GM06990 (cell line): Measurements from ENCODE around the gene ZFR2.
A peak's percentile ranks its signal among the peaks of the same experiment; 100 is the strongest.

Experiments
- DNase-seq: peaks from one replicate; pipeline ENCODE4 v3.0.0-alpha.2; 2011; ENCODE audit not compliant: insufficient read length; ENCODE audit errors: extremely low read depth
- H3K27me3 ChIP-seq: replicated peaks from 2 replicates; pipeline ENCODE4 v1.6.0; 2011; ENCODE audit warnings: low read length; ENCODE audit not compliant: control insufficient read depth, insufficient read depth
- H3K36me3 ChIP-seq: 2 replicates; pipeline ENCODE4 v1.5.1; 2011; ENCODE audit warnings: low read length; ENCODE audit not compliant: control insufficient read depth, insufficient read depth
- H3K4me3 ChIP-seq: replicated peaks from 2 replicates; pipeline ENCODE4 v1.5.1; 2011; ENCODE audit warnings: low read depth, mild to moderate bottlenecking, control low read depth, low read length
- TF ChIP-seq, protein P1 (sequence below): IDR thresholded peaks from 2 replicates; pipeline ENCODE4 v1.5.1; 2011; ENCODE audit warnings: low read length, control low read depth, mild to moderate bottlenecking, inconsistent platforms; ENCODE audit not compliant: insufficient read depth, poor library complexity, severe bottlenecking

ZFR2 gene

DNA sequence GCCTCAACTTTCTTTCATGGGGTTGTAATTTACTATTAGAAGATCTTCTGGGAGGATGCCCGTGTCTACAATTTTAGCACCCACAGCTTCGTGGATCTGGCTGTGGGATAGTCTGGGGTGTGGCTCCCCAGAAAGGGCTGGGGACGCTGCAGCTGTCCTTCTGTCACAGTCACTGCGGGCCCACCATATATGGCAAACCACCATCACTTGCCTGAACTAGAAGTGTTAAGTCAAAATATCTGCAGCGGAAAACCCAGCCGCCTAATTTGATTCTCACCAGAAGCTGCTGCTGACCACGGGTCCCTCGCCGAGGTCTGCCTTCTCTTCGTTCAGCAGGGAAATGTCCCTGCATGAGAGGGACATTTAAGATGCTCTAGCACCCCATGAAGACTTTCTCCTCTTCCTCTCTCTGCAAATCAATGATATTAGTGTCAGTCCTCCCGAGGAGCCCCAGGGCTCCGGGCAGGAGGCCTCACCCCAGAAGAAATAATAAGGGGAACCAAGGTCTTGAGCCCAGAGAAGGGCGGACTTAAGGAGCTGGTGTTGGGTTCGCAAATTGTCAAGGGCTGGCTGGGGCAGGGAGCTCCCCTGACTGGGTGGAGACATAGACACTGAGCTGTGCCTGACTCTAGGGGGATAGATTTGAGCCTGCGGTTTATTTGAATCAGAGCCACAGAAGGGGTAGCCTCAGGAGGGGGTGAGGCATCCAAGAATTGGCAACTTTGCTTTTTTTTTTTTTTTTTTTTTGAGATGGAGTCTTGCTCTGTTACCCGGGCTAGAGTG is 79.7 kb downstream of the ZFR2 start:
- TF ChIP-seq, protein P1, sequence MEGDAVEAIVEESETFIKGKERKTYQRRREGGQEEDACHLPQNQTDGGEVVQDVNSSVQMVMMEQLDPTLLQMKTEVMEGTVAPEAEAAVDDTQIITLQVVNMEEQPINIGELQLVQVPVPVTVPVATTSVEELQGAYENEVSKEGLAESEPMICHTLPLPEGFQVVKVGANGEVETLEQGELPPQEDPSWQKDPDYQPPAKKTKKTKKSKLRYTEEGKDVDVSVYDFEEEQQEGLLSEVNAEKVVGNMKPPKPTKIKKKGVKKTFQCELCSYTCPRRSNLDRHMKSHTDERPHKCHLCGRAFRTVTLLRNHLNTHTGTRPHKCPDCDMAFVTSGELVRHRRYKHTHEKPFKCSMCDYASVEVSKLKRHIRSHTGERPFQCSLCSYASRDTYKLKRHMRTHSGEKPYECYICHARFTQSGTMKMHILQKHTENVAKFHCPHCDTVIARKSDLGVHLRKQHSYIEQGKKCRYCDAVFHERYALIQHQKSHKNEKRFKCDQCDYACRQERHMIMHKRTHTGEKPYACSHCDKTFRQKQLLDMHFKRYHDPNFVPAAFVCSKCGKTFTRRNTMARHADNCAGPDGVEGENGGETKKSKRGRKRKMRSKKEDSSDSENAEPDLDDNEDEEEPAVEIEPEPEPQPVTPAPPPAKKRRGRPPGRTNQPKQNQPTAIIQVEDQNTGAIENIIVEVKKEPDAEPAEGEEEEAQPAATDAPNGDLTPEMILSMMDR, result no peak
- DNase-seq, result no peak
- no peak overlapping the region for H3K4me3 ChIP-seq
- no peaks in the 10 kb centered on the region for H3K27me3 ChIP-seq
- H3K36me3 ChIP-seq, result no peaks in the 10 kb centered on the region

DNA sequence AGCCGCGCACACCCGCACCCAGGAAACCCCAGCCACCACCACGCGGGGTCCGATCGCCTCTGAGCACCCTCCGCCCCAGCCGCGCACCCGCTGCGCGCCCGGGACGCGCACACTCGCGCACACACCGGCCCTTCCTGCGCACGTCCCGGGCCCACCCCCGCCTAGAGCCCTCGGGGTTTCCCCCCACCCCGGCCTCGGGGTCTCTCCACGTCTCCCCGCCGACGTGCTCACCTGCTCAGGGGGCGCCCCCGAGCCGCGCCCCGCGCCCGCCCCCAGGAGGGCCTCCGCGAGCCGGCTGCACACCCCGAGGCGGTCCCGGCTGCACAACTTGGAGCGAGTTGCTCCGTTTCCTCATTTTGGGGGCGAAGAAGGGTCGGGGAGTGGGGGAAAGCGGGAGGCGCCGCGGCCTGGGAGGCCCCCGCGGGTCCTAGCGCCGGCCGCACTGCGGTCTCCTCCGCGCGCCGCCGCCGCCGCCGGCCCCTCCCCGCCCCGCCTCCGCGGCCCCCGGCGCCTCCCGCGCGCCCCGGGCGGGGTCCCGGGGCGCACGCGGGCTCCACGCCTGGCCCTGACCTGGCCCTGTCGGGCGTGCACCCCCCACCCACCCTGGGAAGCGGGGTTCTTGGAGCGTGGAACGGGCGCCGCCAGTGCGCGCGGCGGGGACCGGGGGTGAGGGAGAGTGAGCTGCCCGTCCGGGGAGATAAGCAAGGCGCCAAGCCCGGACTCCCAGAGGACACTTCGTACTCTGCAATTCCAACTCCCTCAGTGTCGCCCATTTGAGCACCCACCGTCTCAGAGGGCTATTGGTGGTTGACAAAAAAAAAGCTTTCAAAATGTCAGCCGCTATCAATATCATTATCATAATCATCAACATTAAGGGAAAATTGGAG is 82.7 kb downstream of the ZFR2 start, which contains the start of gene MATK:
Gene MATK, minus strand, starts transcription at position 444 of the 887 bp plus-strand sequence. CDS start 1,246 bp downstream, outside the sequence.
- TF ChIP-seq, protein P1, result no peak
- Histone ChIP-seq H3K4me3 (peak within 1 kb of the TSS; percentile 32), H3K36me3 (no peaks in the 10 kb centered on the region), H3K27me3 (no peaks in the 10 kb centered on the region)
- no peak for DNase-seq

DNA sequence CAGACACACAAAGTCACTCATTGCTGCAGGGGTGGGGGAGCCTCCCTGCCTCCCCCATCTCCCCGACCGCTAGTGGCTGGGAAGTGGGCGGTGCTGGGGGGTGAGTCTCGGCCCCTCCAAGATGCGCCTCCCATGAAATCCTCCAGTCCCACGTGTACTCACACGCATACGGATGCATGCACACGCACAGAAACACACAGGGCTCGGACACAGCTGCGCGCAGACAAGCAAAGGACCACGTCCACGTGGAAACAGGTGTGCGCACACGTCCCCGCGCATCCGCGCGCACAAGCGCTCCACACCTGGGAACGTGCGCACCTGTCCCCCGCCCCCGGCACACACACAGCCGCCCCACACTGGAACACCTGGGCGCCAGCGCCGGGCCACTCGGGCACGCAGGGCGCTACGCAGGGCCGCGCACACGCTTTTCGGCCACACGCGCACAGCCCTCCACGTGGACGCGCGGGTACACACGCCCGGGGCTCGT is 83.3 kb downstream of the ZFR2 start:
- TF ChIP-seq, protein P1, result no peak
- no peak for DNase-seq
- H3K27me3 ChIP-seq, result no peaks in the 10 kb centered on the region
- H3K36me3 ChIP-seq, result no peaks in the 10 kb centered on the region
- peak overlapping the region; percentile 32 for H3K4me3 ChIP-seq

DNA sequence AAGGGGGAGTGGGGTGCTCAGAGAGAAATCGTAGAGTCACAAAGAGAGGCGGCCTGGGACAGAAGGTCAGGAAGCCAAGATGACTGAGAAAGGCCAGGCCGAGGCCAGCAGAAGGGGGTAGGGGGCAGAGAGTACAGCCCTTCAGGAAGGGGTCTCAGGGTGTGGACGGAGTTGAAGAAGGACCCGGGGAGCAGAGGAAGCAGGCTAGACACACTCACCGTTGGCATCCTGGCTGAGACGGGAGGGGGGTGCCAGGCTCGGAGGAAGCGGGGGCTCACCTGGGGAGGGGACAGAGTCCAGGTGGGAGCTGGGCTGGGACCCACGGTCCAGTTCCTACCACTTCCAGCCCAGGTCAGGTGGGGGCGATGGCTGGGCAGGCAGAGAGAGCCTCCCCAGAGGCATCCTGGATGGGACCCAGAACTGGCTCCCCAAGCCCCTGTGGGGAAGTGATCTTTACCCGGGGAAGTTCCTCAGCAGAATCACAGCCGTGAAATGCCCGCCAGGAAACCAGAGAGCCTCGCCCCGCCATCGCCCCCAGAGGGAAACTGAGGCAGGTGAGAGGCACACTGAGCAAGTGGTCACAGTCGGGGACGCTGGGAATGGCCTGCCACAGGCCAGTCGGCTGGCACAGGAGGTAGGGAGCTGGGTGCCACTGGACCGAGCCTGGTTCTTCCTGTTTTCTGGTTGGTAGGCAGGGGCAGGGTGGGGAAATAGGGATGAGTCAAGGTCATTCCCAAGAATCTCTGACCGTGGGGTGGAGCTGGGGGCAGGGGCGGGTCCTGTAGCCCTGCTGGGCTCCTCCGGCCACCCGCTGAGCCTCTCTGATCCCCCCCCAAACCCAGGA is 84.0 kb downstream of the ZFR2 start:
- no peaks in the 10 kb centered on the region for H3K27me3 ChIP-seq
- no peaks in the 10 kb centered on the region for H3K36me3 ChIP-seq
- no peak overlapping the region for H3K4me3 ChIP-seq
- no peak for DNase-seq
- TF ChIP-seq, protein P1, result no peak
